IMR-90 (cell line): Measurements from ENCODE around the gene TSC1. TPM values are rescaled to one million over a fixed set of nuclear protein-coding genes. Genes with fewer than 3 reads are reported as not detected.

Experiments
- ATAC-seq: fragments of 200-7000 bp; cut with Tn5 transposase; 2 replicates; pipeline ENCODE4 v1.9.1; 2020; ENCODE audit warnings: low read depth, mild to moderate bottlenecking, moderate library complexity
- BruUV-seq: library from RNA; stranded (reverse); fragments of 400-500 nt; replicated peaks from 2 replicates; lab custom pipeline; 2021; lab: Mats Ljungman, UMichigan
- CTCF ChIA-PET: fragments of 300-600 bp; formaldehyde crosslinking; extraction: SDS; loops from one replicate; lab custom pipeline; 2021; ENCODE audit warnings: antibody characterized with exemption; lab: Yijun Ruan, JAX
- POLR2A ChIA-PET: fragments of 300-600 bp; sonication (Branson Sonifier 250); formaldehyde crosslinking; loops from one replicate; lab custom pipeline; 2022; ENCODE audit warnings: antibody characterized with exemption; ENCODE audit not compliant: unreplicated experiment; lab: Charles Lee
- DNase-seq: peaks from one replicate; pipeline ENCODE4 v3.0.0; 2013
- H2AFZ ChIP-seq: replicated peaks from 2 replicates; pipeline ENCODE3; 2013; ENCODE audit warnings: low read length, mild to moderate bottlenecking; ENCODE audit not compliant: poor library complexity
- H2AK5ac ChIP-seq: 2 replicates; pipeline ENCODE4 v1.6.1; 2013; ENCODE audit warnings: low read depth, low read length, inconsistent platforms
- H2AK9ac ChIP-seq: replicated peaks from 2 replicates; pipeline ENCODE3; 2013; ENCODE audit warnings: mild to moderate bottlenecking, low read depth, low read length, moderate library complexity; ENCODE audit not compliant: poor library complexity
- H2BK120ac ChIP-seq: 2 replicates; pipeline ENCODE4 v1.6.1; 2013; ENCODE audit warnings: low read depth, low read length, inconsistent platforms
- H2BK15ac ChIP-seq: 3 replicates; pipeline ENCODE4 v1.6.1; 2013; ENCODE audit warnings: low read depth, low read length, inconsistent platforms
- H2BK20ac ChIP-seq: 2 replicates; pipeline ENCODE4 v1.6.1; 2013; ENCODE audit warnings: low read depth, mild to moderate bottlenecking, inconsistent platforms, low read length, moderate library complexity
- H2BK5ac ChIP-seq: 2 replicates; pipeline ENCODE4 v1.6.1; 2013; ENCODE audit warnings: mild to moderate bottlenecking, low read depth, low read length, inconsistent platforms; ENCODE audit not compliant: poor library complexity, severe bottlenecking
- H3K14ac ChIP-seq: replicated peaks from 2 replicates; pipeline ENCODE4 v1.6.1; 2013; ENCODE audit warnings: low read depth, low read length, inconsistent platforms
- H3K18ac ChIP-seq: 2 replicates; pipeline ENCODE4 v1.6.1; 2013; ENCODE audit warnings: low read depth, low read length, control low read depth
- H3K23ac ChIP-seq: 2 replicates; pipeline ENCODE4 v1.6.1; 2013; ENCODE audit warnings: low read depth, low read length, inconsistent platforms
- H3K27ac ChIP-seq: 2 replicates; pipeline ENCODE4 v1.5.1; 2013; ENCODE audit warnings: mild to moderate bottlenecking, control low read depth, low read length; ENCODE audit not compliant: insufficient read depth
- H3K27me3 ChIP-seq: 2 replicates; pipeline ENCODE4 v1.6.1; 2013; ENCODE audit warnings: low read length; ENCODE audit not compliant: control insufficient read depth, insufficient read depth
- H3K36me3 ChIP-seq: 2 replicates; pipeline ENCODE4 v1.6.1; 2013; ENCODE audit warnings: low read length, mixed read lengths; ENCODE audit not compliant: control insufficient read depth, insufficient read depth
- H3K4ac ChIP-seq: 2 replicates; pipeline ENCODE4 v1.6.1; 2013; ENCODE audit warnings: low read depth, low read length, inconsistent platforms
- H3K4me1 ChIP-seq: 2 replicates; pipeline ENCODE4 v1.6.1; 2013; ENCODE audit warnings: low read length, mixed read lengths; ENCODE audit not compliant: control insufficient read depth, insufficient read depth
- H3K4me2 ChIP-seq: 2 replicates; pipeline ENCODE4 v1.6.1; 2013; ENCODE audit warnings: low read depth, mild to moderate bottlenecking, control low read depth, low read length, moderate library complexity
- H3K4me3 ChIP-seq: 2 replicates; pipeline ENCODE4 v1.5.1; 2013; ENCODE audit warnings: low read depth, mild to moderate bottlenecking, control low read depth, low read length, moderate library complexity; ENCODE audit not compliant: insufficient read depth
- H3K56ac ChIP-seq: 2 replicates; pipeline ENCODE4 v1.6.1; 2013; ENCODE audit warnings: low read length, inconsistent platforms; ENCODE audit not compliant: insufficient read depth; ENCODE audit errors: extremely low read depth
- H3K79me1 ChIP-seq, 2 experiments: 2 replicates each; pipeline ENCODE4 v1.6.1; 2013; ENCODE audit warnings: low read length in 2 of 2, inconsistent platforms in 1 of 2, low read depth in 1 of 2
- H3K9ac ChIP-seq: 2 replicates; pipeline ENCODE4 v1.6.1; 2013; ENCODE audit warnings: low read depth, low read length, control low read depth
- H3K9me1 ChIP-seq: 2 replicates; pipeline ENCODE4 v1.6.1; 2013; ENCODE audit warnings: low read length, inconsistent platforms; ENCODE audit not compliant: insufficient read depth
- H3K9me3 ChIP-seq: 2 replicates; pipeline ENCODE4 v1.6.1; 2013; ENCODE audit warnings: low read length; ENCODE audit not compliant: control insufficient read depth, insufficient read depth
- H4K20me1 ChIP-seq: 2 replicates; pipeline ENCODE4 v1.6.1; 2013; ENCODE audit warnings: low read length, inconsistent platforms; ENCODE audit not compliant: insufficient read depth
- H4K5ac ChIP-seq: 2 replicates; pipeline ENCODE4 v1.6.1; 2013; ENCODE audit warnings: mild to moderate bottlenecking, low read depth, low read length, control low read depth
- H4K8ac ChIP-seq, 2 experiments: 2 replicates each; pipeline ENCODE4 v1.6.1; 2013; ENCODE audit warnings: low read depth in 2 of 2, low read length in 2 of 2, control low read depth in 1 of 2, inconsistent platforms in 1 of 2
- H4K91ac ChIP-seq: 2 replicates; pipeline ENCODE4 v1.6.1; 2013; ENCODE audit warnings: low read depth, low read length, inconsistent platforms; ENCODE audit not compliant: insufficient read depth
- POLR2A ChIP-seq: IDR thresholded peaks from 2 replicates; pipeline ENCODE4 v1.6.1; 2012; ENCODE audit warnings: mild to moderate bottlenecking, low read depth, low read length
- RCOR1 ChIP-seq: IDR thresholded peaks from 2 replicates; pipeline ENCODE4 v1.6.1; 2012; ENCODE audit warnings: mild to moderate bottlenecking, low read length, improper control_type of control experiment; ENCODE audit not compliant: insufficient replicate concordance
- WGBS, 2 experiments: methylation state at CpG; one replicate each; pipeline versions ENCODE4 v1.1.5 to v1.1.7; 2013; ENCODE audit warnings: missing lambda C conversion rate in 2 of 2; ENCODE audit not compliant: insufficient read length in 1 of 2; ENCODE audit errors: extremely low coverage in 2 of 2; 5-methylcytosine and 5-hydroxymethylcytosine counted together
- dilution Hi-C: fragments of 300-500 bp; cut with HindIII; formaldehyde crosslinking; loops from one replicate; pipeline ENCODE4 v1.14.3; 2018; ENCODE audit warnings: low sequenced_read_pairs; ENCODE audit not compliant: unreplicated experiment
- in situ Hi-C: fragments of 300-500 bp; cut with MboI; formaldehyde crosslinking; loops from 3 replicates; pipeline ENCODE4 v1.14.3; 2019; ENCODE audit warnings: low sequenced_read_pairs, inconsistent platforms, mixed read lengths
- intact Hi-C: fragments of 100-400 bp; cut with micrococcal nuclease; formaldehyde crosslinking; loops from 2 replicates; pipeline ENCODE4 v1.10.0; 2022
- polyA plus RNA-seq, 3 experiments: library from polyadenylated mRNA; depleted of rRNA; stranded (reverse); fragments of >200 nt; gene quantifications; 2 replicates each; pipeline ENCODE4 v1.2.3, GENCODE V29; 2012; ENCODE audit warnings: low replicate concordance in 1 of 3
- total RNA-seq: library from RNA; depleted of rRNA; stranded (reverse); fragments of >200 nt; gene quantifications from 2 replicates; pipeline ENCODE4 v1.2.3, GENCODE V29; 2012

The TSC1 gene
- total and polyA plus RNA-seq, 2 of the 4 experiments (the other 2 are of a cell fraction), result 25.7 to 56.3 TPM

DNA sequence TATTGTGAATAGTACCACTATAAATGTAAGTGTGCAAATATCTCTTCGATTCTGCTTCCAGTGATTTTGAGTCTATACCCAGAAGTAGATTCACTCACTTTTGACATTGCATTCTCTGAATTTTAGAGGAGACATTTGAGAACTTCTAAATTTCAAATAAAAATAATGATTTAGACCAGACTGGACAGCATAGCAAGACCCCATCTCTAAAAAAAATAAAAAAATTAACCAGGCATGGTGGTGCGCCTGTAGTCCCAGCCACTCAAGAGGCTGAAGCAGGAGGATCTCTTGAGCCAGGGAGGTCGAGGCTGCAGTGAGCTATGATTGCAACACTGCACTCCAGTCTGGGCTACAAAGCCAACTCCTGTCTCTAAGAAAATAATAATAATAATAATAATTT is 32.2 kb upstream of the TSC1 start:
- no peak for ATAC-seq
- WGBS, 2 experiments, result no CpG with 5 or more reads among the region's 3 CpGs
- Histone ChIP-seq H4K20me1 (no peaks in the 10 kb centered on the region), H4K8ac (no peak overlapping the region), H3K9me3 (no peaks in the 10 kb centered on the region), H3K4ac (no peak overlapping the region), H3K18ac (no peak overlapping the region), H2AK9ac (no peak overlapping the region), H2AFZ (no peak overlapping the region), H3K23ac (no peak overlapping the region), H3K79me1 (no peaks in the 10 kb centered on the region), H3K4me2 (no peak overlapping the region), H2BK5ac (no peak overlapping the region), H2BK20ac (no peak overlapping the region), H4K91ac (no peak overlapping the region), H3K9ac (no peak overlapping the region), H2BK120ac (no peak overlapping the region), H3K56ac (no peak overlapping the region), H3K14ac (no peak overlapping the region), H3K9me1 (no peaks in the 10 kb centered on the region), H4K5ac (no peak overlapping the region), H3K27ac (no peak overlapping the region), H2AK5ac (no peak overlapping the region), H2BK15ac (no peak overlapping the region), H3K27me3 (peaks cover 62% of the 10 kb centered on the region), H3K4me1 (no peaks in the 10 kb centered on the region), H3K36me3 (no peaks in the 10 kb centered on the region), H3K4me3 (no peak overlapping the region)
- POLR2A ChIA-PET, result no interaction called here
- no TSS peak for BruUV-seq
- TF ChIP-seq POLR2A (no peak), RCOR1 (no peak)
- intact Hi-C loops (no loop called here), dilution Hi-C loops (no loop called here), in situ Hi-C loops (no loop called here)
- CTCF ChIA-PET, result no interaction called here
- no peak for DNase-seq
